HL-60 (cell line): ENCODE measurements around the gene TM9SF3.

ENCODE experiments used
- GABPA ChIP-seq: IDR thresholded peaks from 2 replicates; pipeline ENCODE4 v1.6.1; 2012; ENCODE audit warnings: low read depth
- POLR2AphosphoS5 ChIP-seq: IDR thresholded peaks from 2 replicates; pipeline ENCODE4 v1.6.1; 2012; ENCODE audit warnings: low read depth
- REST ChIP-seq: IDR thresholded peaks from 2 replicates; pipeline ENCODE4 v1.6.1; 2012; ENCODE audit warnings: low read depth; ENCODE audit not compliant: insufficient replicate concordance
- SPI1 ChIP-seq: IDR thresholded peaks from 2 replicates; pipeline ENCODE4 v1.6.1; 2012; ENCODE audit warnings: low read depth, mild to moderate bottlenecking, borderline replicate concordance
- TF ChIP-seq, protein P1 (sequence below): IDR thresholded peaks from one replicate; pipeline ENCODE4 v1.5.1; 2011; ENCODE audit warnings: low read length, control low read depth, inconsistent platforms; ENCODE audit not compliant: insufficient read depth

GRCh38 chr10:96529634-96530279 lies 57.1 kb downstream of the TM9SF3 start:
- TF ChIP-seq REST (no peak), POLR2AphosphoS5 (no peak), GABPA (no peak), SPI1 (no peak)
- TF ChIP-seq, protein P1, sequence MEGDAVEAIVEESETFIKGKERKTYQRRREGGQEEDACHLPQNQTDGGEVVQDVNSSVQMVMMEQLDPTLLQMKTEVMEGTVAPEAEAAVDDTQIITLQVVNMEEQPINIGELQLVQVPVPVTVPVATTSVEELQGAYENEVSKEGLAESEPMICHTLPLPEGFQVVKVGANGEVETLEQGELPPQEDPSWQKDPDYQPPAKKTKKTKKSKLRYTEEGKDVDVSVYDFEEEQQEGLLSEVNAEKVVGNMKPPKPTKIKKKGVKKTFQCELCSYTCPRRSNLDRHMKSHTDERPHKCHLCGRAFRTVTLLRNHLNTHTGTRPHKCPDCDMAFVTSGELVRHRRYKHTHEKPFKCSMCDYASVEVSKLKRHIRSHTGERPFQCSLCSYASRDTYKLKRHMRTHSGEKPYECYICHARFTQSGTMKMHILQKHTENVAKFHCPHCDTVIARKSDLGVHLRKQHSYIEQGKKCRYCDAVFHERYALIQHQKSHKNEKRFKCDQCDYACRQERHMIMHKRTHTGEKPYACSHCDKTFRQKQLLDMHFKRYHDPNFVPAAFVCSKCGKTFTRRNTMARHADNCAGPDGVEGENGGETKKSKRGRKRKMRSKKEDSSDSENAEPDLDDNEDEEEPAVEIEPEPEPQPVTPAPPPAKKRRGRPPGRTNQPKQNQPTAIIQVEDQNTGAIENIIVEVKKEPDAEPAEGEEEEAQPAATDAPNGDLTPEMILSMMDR = no peak
